Stimulated activated CD4-positive, alpha-beta T cell treated with anti-CD3 and anti-CD28 coated beads, Interleukin-2, amount 100 ng/mL, for 48 hours (primary cell): ENCODE data around the gene SPATA17.

Experiments
- DNase-seq, 2 donors: peaks; one replicate each; pipeline ENCODE4 v3.0.0-alpha.2; 2020

Gene SPATA17

DNA sequence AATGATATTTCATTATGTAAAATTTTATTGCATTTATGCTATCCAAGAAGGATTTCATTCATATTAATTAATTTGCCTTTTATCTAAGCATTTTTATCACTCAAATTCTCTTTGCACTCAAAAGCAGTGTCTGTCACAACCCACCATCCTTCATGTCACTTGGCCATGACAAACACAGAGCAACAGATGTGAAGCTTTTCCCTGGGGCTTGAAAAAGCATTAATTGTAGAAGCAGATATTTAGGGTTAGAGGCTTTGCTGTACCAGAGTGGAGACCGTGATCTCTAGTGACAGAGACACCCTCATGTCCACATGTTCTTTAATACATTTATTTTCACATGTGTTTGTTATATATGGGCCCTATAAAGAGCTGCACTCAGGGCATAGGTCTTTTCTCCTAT lies 230.5 kb downstream of the SPATA17 start:
- no peak for DNase-seq

DNA sequence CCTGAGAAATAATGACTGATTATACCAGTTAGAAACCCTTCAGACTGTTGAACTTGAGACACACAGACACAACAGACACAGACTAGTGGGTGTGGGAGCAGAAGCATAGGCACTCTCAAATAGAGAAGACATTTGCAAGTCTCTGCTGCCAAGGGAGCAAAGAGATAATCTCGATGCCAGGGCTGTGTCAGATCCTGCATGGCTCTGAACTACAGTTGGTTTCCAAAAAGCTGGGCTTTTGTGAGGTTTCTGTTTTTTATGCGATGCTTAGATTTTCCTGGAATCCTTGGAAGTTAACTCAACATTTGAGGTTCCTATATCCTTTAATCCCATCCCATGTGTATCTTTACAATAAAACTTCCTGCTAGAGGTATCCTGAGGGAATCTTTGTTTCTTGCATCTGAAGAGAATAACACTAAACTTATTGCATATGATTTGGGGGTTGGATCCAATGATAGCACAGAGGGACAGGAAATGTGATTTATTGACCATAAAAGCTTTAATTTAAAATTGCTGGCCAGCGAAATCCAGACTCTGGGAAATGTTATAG lies 236.4 kb downstream of the SPATA17 start:
- DNase-seq, result no peak

- DNase-seq, result no peak
Observed at GRCh38 chr1:217871955-217872354, 240.8 kb downstream of the SPATA17 start.

DNA sequence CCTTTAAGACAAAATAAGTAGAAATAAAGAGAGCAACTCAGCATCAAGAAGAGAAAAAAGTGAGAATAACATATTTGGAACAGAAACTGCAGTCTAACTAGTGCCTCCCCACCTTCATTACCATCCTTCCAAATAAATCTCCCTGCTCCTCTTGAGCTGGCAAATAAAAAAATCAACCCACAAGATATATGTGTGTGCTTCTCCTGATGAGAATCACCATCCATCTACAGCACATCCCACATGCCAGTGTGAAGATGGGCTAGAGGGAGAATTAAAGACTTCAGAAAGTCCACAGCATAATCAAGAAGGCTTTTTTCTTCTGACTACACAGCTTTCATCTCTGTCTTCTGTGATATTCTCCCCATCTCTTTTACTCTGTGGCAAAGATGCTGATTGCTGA lies 244.1 kb downstream of the SPATA17 start:
- DNase-seq, result no peak

DNA sequence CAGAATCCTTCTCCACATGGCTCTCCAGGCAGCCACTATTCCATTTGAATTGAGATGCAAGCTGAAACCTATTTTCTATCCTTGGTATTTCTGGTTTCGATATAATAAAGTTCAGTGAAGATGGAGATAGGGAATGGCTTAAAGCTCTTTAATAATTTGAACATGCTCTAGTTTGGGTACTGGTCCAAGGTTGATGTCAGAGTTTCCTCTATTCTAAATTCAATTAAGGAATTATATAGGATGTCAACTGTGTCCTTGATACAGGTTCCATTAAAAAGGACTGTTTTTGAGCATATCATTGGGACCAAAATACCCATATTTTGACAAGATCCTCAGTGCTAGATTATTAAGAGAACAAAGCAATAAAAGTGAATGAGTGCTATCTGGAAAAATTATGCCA lies 245.3 kb downstream of the SPATA17 start:
- no peak for DNase-seq

DNA sequence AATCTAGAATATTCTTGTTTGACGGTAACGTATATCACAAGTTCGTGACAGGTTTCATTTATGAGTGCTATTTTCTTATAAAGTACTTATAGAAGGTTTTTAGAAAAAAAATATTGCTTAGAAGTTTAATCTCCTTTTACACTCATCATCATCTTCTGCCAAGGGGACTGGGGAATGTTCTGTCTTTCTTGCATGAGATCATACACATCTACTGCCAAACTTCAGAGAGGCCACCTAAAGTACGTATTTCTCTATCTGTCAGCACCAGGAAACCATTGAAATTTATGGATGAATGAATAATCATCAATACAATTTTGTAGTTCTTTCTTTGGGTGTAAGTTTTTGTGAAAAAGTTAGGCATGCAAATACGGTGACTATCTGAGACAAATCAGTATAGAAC lies 245.8 kb downstream of the SPATA17 start:
- no peak for DNase-seq

- no peak for DNase-seq
Observed at GRCh38 chr1:217881131-217881543, 250.0 kb downstream of the SPATA17 start.

DNA sequence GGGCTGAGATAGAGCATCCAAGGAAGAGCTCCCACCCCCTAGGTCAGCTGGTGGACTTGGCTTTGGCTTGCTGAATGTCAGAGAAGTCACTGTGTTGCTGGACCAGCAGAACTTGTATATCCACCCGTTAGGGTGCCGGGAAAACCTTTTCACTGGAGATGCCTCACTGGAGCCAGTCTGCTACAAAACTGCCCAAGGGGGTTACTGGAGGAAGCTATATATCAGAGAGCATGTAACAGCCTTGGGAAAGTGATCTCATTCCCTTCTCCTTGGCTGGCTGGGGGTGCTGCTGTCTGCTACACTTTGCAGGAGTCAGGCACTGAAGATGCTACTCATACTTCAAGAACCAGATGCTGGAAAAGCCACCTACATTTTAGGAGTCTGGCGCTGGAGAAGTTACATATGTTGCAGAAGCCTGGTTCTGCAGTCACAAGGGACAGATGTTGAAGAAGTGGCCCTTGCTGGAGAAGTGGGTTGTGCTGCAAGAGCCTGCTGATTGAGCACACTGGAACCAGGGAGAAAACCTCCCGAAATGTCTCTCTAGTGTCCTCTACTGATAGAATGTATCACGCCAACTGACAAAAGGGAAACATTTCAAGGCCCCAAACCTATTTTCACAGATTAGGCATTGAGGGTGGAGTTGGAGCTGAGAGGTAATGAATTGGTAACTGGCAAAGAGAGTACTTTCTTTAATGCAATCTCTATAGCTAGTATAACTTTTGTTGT lies 250.6 kb downstream of the SPATA17 start:
- no peak for DNase-seq

DNA sequence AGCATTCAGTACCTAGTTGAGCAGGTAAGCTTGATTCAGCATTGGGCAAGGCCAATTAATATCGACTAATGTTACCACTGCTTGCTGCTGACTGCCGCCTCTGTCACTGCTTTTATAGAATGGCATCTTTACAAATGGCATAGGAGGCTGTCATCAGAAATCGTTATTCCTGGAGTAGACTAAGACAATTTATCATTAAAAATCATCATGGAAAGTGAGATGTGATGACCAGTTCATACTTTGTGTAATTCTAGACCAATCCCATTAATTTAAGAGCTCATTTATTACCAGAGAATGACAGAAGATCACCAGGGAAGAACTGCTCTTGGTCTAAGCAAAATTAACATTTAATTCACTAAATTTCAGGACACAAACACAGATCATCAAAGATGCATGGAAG lies 254.0 kb downstream of the SPATA17 start:
- DNase-seq, result no peak

DNA sequence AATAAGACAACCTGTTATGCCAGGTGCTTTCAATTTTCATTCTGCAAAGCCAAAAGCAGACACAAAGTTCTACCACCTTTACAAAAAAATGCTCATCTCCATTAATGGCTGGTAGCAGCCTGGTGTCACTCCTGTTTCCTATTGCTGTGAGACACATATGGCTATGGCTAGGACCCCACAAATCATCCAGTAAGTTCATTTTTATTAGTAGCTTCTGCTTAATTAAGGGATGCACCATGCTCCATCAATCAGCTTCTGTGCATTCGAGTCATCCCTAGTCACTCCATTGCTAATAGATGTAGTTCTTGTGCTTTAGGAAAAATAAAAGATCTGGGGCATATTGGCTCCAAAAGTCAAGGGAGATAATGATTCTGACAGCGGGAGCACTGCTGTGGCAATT lies 257.2 kb downstream of the SPATA17 start:
- no peak for DNase-seq

DNA sequence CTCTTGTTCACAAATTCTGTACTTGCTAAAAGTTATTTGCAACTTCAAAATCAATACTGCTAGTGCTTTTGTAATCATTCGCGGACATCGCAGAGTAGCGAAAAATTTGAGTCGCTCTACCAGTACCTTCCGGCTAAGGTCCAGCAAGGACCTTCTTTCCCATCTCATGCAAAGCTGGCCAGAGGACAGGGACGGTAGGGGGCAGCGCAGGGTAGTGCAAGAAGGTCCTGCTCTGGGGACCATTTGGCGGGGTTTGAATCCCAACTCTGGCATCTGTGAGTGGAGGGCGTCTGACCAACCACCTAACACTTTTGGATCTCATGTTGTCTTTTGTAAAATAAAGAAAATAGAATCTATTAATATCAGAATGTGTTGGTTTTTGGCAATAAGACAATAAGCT lies 258.3 kb downstream of the SPATA17 start:
- DNase-seq, result no peak

- no peak for DNase-seq
Observed at GRCh38 chr1:217891966-217892365, 260.8 kb downstream of the SPATA17 start.

DNA sequence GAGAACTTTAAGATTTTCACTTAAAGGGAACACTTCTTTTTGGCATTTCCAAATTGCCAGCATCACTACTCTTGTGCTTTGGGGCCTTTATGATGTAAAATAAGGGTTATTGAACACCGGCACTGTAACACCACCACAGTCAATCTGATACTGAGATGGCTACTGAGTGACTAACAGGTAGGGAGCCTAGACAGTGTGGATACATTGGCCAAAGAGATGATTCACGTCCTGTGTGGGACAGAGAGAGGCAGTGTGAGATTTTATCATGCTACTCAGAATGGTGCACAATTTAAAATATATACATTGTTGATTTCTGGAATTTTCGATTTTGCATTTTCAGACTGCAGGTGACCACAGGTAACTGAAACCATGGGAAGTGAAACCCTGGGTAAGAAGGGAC lies 261.6 kb downstream of the SPATA17 start:
- DNase-seq, result no peak

- DNase-seq, result no peak
Observed at GRCh38 chr1:217895841-217896240, 264.7 kb downstream of the SPATA17 start.

DNA sequence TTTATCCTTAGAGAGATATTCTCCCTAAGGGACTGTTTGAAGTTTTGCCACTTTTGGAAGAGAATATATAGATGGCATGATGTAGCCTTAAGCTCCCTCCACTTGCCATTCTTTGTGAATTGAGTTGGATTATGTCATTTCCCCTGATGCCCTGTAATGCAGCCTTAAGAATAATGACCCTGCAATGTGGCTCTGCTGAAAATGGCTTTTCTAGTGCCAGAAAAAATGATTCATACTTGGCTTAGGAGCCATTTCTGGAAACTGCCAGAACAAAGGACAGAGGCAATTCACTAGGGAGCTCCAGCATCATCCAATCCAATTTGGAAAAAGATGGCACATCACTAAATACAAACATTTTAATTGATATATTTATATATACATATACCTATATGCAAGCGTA lies 265.3 kb downstream of the SPATA17 start:
- DNase-seq, result no peak

- no peak for DNase-seq
Observed at GRCh38 chr1:217897100-217897499, 266.0 kb downstream of the SPATA17 start.

GRCh38 chr1:217899614-217900013 lies 268.5 kb downstream of the SPATA17 start:
- DNase-seq, result no peak

GRCh38 chr1:217907504-217907903 lies 276.4 kb downstream of the SPATA17 start:
- no peak for DNase-seq

GRCh38 chr1:217910203-217910602 lies 279.1 kb downstream of the SPATA17 start:
- no peak for DNase-seq

- DNase-seq, result no peak
Observed at GRCh38 chr1:217910791-217911320, 279.7 kb downstream of the SPATA17 start.

DNA sequence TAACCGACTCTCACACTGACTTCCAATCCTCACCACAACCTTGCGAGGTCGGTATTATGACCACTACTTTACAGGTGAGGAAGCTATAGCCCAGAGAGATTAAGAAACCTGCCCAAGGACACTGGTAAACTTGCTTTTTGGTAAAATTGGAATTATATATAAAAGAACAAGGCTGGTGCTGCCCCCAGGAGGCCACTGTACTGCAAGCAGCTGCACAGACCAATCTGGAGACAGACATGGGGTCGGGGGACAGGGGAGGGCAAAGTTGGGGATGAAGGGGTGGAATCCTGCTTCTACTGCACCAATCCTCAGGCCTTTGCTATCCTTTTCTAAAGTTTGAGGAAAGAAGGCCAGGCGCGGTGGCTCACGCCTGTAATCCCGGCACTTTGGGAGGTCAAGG lies 280.8 kb downstream of the SPATA17 start:
- DNase-seq, result no peak

- no peak for DNase-seq
Observed at GRCh38 chr1:217917281-217917887, 286.2 kb downstream of the SPATA17 start.

DNA sequence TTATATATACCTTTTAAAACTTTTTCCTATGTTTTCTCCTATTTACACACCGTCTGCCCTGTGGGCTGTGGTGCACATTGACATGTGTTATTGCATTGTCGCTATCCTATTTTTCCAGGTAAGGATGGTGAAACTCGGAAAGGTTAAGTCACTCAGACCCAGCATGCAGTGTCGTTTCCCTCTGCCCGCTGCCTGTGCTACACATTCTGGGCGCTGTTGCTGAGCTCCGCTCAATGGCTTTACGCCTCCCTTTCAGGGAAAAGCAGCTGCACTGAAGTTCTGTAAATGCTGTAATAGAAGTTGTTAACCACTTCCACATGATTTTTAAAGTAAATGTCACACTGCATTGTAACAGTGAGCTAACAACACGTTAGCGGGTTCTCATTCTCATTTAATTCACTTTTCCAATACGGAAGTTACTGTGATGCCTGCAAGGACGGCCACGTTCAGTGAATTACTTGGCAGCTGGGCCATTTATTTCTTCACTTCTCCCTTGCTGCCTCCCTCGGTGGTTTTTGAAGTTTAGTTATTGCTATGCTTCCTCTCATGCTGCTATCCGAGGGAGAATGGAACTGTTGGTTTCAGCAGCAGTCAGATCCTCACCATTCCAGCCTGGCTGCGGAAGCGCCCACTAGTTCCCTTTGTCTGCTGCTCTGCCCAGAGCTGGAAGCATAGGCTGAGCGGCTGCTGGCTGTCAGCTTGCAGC lies 288.7 kb downstream of the SPATA17 start:
- DNase-seq, result no peak
